Tibial nerve (tissue), 4 donors: ENCODE measurements around the gene ITGA11.

Experiments used
- EP300 ChIP-seq, 2 donors: sonication (generic); formaldehyde crosslinking; IDR thresholded peaks; one replicate each; pipeline ENCODE4 v1.6.1; 2017; ENCODE audit warnings: antibody characterized with exemption in 2 of 2, mild to moderate bottlenecking in 1 of 2
- POLR2A ChIP-seq, 2 donors: fragments of 450-650 bp; IDR thresholded peaks; one replicate each; pipeline ENCODE4 v1.6.1; 2017; ENCODE audit warnings: antibody characterized with exemption in 2 of 2, mild to moderate bottlenecking in 2 of 2, moderate library complexity in 2 of 2
- TF ChIP-seq, protein P1 (sequence below), 5 experiments: fragments of 200-600 bp in 3 of 5; fragments of 450-650 bp in 2 of 5; sonication (generic) in 3 of 5; IDR thresholded peaks; one replicate each; pipeline ENCODE4 v1.5.1; 2016 to 2019; ENCODE audit warnings: antibody characterized with exemption in 5 of 5, mild to moderate bottlenecking in 3 of 5, moderate library complexity in 2 of 5

DNA sequence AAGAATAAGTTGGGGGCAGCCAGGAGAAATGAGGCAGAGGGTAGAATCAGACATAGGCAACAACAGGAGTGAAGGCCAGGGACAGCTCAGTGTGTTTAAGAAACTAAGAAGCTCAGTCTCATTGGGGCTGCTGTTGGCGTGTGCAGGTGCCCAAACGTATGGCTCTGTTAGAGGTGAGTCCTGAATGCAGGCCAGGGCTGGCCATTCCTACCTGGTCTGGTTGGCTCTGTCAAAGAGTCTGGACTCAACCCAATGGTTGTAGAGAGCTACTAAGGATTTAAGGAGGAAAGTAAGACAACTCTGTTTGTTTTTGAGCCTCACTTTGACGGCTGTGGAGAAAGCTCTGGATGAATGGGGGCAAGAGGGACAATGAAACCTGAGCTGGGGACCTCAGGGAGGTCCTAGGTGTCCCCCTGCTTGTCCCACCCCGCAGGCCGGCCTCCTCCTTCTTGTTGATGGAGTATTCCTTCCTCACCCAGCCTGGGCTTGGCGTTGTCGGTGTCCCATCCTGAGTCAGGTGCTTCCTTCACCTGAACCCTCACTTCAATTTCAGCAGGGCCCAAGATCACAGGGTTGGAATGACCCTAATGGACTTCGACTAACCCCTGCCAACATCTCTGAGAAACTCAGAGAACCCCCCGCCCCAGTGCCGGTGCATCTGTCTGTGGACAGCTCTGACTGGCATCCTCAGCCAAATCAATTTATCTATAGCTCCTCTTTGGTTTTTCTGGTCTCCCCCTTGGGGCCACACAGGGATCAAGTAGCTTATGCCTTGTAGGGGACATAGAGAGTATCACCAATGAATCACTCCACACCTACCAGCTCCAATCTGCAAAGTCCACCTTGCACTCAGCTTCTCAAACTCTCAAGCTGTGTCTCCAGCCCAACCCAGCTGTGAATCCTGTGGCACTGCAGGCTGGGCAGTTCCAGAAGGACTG lies 8.3 kb downstream of the ITGA11 start:
- TF ChIP-seq, protein P1, sequence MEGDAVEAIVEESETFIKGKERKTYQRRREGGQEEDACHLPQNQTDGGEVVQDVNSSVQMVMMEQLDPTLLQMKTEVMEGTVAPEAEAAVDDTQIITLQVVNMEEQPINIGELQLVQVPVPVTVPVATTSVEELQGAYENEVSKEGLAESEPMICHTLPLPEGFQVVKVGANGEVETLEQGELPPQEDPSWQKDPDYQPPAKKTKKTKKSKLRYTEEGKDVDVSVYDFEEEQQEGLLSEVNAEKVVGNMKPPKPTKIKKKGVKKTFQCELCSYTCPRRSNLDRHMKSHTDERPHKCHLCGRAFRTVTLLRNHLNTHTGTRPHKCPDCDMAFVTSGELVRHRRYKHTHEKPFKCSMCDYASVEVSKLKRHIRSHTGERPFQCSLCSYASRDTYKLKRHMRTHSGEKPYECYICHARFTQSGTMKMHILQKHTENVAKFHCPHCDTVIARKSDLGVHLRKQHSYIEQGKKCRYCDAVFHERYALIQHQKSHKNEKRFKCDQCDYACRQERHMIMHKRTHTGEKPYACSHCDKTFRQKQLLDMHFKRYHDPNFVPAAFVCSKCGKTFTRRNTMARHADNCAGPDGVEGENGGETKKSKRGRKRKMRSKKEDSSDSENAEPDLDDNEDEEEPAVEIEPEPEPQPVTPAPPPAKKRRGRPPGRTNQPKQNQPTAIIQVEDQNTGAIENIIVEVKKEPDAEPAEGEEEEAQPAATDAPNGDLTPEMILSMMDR (IDR thresholded peaks at IDR 0.05) = no peak
- no peak for TF ChIP-seq EP300 (IDR thresholded peaks at IDR 0.05)
- no peak for TF ChIP-seq POLR2A (IDR thresholded peaks at IDR 0.05)
